GM19025 (cell line): ENCODE measurements around the gene FAM111A.
"Not testable (repeated sequence)": the region's sequence is repeated elsewhere in the genome, so short reads cannot be mapped to it uniquely, and the experiment has no call there.

Experiments used
- ATAC-seq: cut with Tn5 transposase; IDR thresholded peaks from one replicate; pipeline ENCODE4 v1.9.1; 2021; ENCODE audit warnings: mild to moderate bottlenecking, low read depth, moderate library complexity; ENCODE audit not compliant: unreplicated experiment

Gene FAM111A

GRCh38 chr11:59142530-59143507 lies at the start of gene FAM111A:
TSS of gene FAM111A (plus strand) at chr11:59142856. CDS start at chr11:59148873, 6,017 bp downstream.
- ATAC-seq, result peak; percentile 75

- ATAC-seq, result not testable (repeated sequence)
Measured at GRCh38 chr11:59093576-59093975, 49.1 kb upstream of the FAM111A start.

GRCh38 chr11:59095225-59095624 lies 47.4 kb upstream of the FAM111A start:
- peak; percentile 64 for ATAC-seq

GRCh38 chr11:59095972-59096575 lies 46.6 kb upstream of the FAM111A start:
- not testable (repeated sequence) for ATAC-seq

GRCh38 chr11:59097113-59097708 lies 45.4 kb upstream of the FAM111A start:
- no peak for ATAC-seq

- not testable (repeated sequence) for ATAC-seq
Measured at GRCh38 chr11:59097938-59098337, 44.7 kb upstream of the FAM111A start.

- ATAC-seq, result peak; percentile 50
Measured at GRCh38 chr11:59102259-59102765, 40.3 kb upstream of the FAM111A start.

GRCh38 chr11:59106363-59107336 lies 36.0 kb upstream of the FAM111A start, which contains the start of gene FAM111B:
TSS of gene FAM111B (plus strand) at chr11:59107237. CDS start at chr11:59109626, 2,389 bp downstream.
- peak; percentile 71 for ATAC-seq

GRCh38 chr11:59107721-59108120 lies 34.9 kb upstream of the FAM111A start:
- peak; percentile 18 for ATAC-seq

GRCh38 chr11:59112494-59112893 lies 30.2 kb upstream of the FAM111A start:
- no peak for ATAC-seq

GRCh38 chr11:59114344-59114743 lies 28.3 kb upstream of the FAM111A start:
- ATAC-seq, result no peak

- ATAC-seq, result no peak
Measured at GRCh38 chr11:59115553-59115952, 27.1 kb upstream of the FAM111A start.

GRCh38 chr11:59117774-59118173 lies 24.9 kb upstream of the FAM111A start:
- ATAC-seq, result no peak

- ATAC-seq, result no peak
Measured at GRCh38 chr11:59119826-59120225, 22.8 kb upstream of the FAM111A start.

GRCh38 chr11:59135648-59136461 lies 6.8 kb upstream of the FAM111A start:
- ATAC-seq, result peak; percentile 96

GRCh38 chr11:59136551-59136950 lies 6.1 kb upstream of the FAM111A start:
- ATAC-seq, result not testable (repeated sequence)

GRCh38 chr11:59137190-59137589 lies 5.5 kb upstream of the FAM111A start:
- ATAC-seq, result no peak

- ATAC-seq, result no peak
Measured at GRCh38 chr11:59138643-59139042, 4.0 kb upstream of the FAM111A start.

- no peak for ATAC-seq
Measured at GRCh38 chr11:59141191-59141590, 1.5 kb upstream of the FAM111A start.
